ENCODE measurements around the gene TNFRSF17.
"Not testable (repeated sequence)": the region's sequence is repeated elsewhere in the genome, so short reads cannot be mapped to it uniquely, and the experiment has no call there.

The TNFRSF17 gene

DNA sequence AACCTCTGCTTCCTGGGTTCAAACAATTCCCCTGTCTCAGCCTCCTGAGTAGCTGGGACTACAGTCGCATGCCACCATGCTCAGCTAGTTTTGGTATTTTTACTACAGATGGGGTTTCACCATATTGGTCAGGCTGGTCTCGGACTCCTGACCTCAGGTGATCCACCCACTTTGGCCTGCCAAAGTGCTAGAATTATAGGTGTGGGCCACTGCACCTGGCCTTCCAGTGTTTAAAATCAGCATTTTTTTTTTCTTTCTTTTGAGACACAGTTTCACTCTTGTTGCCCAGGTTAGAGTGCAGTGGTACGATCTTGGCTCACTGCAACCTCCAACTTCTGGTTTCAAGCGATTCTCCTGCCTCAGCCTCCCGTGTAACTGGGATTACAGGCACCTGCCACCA is 5.3 kb downstream of the TNFRSF17 start:
- DNase-seq (ENCODE audit: low read depth, low spot score) = not testable (repeated sequence)

- no peak for DNase-seq (ENCODE audit: low read depth, low spot score)
These were observed 7.1 kb downstream of the TNFRSF17 start for GRCh38 chr16:11972128-11972527.

GRCh38 chr16:11973070-11973469 is 8.1 kb downstream of the TNFRSF17 start:
- DNase-seq (ENCODE audit: low read depth, low spot score) = no peak

DNA sequence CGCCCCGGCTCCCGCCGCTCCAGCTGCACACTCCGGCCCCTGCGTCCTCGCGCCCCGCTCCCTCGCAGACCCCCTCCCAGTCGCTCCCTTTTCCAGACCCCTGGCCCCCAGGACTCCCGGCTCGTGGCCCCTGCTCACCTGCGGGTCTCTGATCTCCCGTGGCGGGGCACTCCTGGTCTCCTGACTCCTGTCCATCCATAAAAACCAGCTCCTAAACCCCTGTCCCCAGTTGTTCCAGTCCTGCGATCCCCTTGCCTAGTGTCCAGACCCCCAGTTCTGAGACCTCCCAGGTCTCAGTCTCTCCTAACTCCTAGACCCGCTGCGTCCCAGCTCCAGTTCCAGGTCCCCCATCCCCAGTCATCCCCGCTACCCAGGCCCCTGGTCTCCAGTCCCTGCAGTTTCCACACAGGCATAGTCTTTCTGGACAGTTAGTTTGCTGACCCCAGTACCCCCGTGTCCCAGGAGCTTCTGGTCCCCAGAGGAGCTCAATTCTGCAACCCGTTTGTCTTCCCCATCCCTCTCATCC is 11.9 kb downstream of the TNFRSF17 start:
- DNase-seq (ENCODE audit: low read depth, low spot score) = peak; percentile 27

GRCh38 chr16:11977376-11978041 is 12.5 kb downstream of the TNFRSF17 start:
- peak; percentile 51 for DNase-seq (ENCODE audit: low read depth, low spot score)

GRCh38 chr16:11978080-11978479 is 13.1 kb downstream of the TNFRSF17 start:
- no peak for DNase-seq (ENCODE audit: low read depth, low spot score)

DNA sequence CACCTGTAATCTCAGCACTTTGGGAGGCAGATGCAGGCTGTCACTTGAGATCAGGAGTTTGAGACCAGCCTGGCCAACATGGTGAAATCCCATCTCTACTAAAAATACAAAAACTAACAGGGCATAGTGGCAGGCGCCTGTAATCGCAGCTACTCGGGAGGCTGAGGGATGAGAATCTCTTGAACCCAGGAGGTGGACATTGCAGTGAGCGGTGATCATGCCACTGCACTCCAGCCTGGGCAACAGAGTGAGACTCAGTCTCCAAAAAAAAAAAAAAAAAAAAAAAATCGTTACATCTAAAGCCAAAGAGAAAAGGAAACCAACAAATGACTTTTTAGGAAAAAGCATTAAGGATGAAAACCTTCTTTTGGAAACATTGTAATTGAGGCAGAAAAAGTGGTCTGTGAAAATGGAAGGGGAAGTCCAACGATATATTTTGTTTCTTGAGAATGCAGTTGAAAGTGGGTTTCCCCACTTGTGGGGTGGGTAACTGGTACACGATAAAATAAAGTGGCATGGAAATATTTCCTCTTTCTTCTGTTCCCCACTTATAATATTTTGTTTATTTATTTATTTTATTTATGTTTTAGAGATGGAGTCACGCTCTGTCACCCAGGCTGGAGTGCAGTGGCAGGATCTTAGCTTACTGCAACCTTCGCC is 14.1 kb downstream of the TNFRSF17 start:
- no peak for DNase-seq (ENCODE audit: low read depth, low spot score)

GRCh38 chr16:11980136-11980844 is 15.3 kb downstream of the TNFRSF17 start:
- no peak for DNase-seq (ENCODE audit: low read depth, low spot score)

DNA sequence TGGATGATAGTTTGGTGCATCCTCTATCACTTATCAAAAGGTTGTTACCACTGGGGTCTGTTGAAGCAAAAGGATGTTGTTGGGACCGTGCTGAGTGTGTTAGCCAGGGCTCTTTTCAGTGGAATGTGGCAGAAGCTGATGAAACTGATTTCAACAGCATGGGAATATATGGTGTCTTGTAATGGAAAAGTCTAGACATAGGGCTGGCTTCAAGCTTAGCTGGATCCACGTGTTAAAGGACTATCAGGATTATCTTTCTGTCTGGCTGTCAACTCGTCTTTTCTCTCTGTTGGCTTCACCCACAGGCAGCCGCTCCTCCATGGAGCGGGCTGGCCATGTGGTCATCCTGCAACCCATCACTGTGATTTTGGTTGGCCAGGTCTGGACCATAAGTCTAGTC is 20.2 kb downstream of the TNFRSF17 start:
- DNase-seq (ENCODE audit: low read depth, low spot score) = no peak

DNA sequence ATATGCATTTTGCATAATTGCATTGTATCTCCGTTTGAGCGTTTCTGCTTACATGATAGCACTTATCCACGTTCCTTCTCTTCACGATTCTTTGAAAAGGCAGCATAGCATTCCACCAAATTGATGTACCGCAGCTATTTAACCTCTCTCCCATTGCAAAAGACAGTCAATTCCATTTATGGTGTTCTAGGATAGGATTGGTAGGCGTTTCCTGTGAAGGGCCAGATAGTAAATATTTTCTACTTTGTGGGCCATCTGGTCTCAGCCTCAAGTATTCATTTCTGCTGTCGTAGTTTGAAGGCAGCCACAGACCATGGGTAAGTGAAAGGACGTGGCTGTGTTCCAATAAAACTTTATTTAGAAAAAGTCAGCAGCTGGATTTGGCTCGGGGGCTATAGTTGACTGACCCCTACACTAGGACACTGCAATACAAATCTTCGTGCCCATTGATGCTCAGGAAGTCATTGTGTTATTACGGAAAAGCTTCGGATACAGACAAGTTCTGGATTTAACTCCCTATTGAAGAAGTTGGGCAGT is 21.6 kb downstream of the TNFRSF17 start:
- DNase-seq (ENCODE audit: low read depth, low spot score) = peak; percentile 20

GRCh38 chr16:11988258-11988978 is 23.4 kb downstream of the TNFRSF17 start:
- DNase-seq (ENCODE audit: low read depth, low spot score) = no peak

DNA sequence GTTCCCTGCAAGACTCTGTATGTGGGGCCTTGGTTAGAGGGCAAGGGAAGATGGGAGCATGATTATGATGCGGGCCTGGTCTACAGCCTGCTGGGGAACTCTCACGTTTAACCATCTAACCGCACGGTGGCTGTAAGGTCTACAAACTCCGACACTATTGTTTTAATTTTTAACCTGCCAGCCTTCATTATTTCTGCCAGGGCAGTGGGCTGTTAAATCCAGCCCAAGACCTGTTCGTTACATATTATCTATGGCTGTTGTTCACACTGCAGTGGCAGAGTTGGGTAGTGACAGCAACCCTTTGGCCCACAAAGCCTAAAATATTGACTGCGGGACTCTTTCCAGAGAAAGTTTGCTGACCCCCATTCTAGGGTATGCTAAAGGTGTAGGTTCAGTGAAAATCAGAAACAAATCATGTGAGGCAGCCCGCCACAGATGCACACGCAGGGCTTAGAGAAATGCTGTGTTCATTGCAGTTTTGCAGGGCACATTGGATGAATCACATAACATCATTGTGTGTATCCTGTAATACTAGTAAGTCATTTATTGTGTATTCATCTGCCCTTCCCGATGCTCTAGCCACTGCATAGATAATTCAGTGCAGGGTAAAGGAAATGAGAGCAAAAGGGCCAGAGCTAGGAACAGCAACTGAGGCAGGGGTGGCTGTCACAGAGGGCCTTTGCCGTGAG is 25.8 kb downstream of the TNFRSF17 start:
- no peak for DNase-seq (ENCODE audit: low read depth, low spot score)

- no peak for DNase-seq (ENCODE audit: low read depth, low spot score)
These were observed 27.1 kb downstream of the TNFRSF17 start for GRCh38 chr16:11992008-11992584.

DNA sequence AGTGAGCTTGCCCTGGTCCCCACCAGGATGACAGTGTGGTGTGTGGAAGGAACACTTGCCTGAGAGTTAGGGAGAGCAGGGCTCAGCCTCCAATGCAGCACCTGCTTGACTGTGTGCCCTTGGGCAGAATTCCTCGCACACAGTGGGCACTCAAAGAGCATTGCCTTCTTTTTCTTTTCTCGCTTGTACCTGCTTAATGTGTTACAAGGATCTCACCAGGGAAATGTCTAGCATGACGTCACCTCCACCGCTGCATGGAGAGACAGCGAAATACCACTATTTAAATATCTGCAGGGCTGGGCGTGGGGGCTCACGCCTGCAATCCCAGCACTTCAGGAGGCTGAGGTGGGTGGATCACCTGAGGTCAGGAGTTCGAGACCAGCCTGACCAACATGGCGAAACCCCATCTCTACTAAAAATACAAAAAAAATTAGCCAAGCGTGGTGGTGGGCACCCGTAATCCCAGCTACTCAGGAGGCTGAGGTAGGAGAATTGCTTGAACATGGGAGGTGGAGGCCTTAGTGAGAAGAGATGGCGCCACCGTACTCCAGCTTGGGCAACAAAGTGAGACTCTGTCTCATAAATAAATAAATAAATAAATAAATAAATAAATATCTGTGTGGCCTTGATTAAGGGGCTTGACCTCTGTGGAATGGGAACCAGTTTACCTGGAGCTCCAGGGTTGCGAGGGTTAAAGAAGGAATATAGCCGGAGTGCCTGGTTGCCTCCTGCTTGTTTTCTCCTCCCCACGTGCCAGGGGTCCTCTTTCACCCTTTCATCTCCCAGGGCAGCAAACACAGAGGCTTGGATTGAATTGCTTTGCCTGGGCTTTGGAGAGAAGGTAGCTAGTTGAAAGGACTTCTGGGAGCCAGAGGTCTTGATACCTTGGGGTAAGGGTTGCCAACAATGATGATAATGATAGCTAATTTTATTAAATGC is 27.8 kb downstream of the TNFRSF17 start:
- no peak for DNase-seq (ENCODE audit: low read depth, low spot score)

GRCh38 chr16:11994143-11995119 is 29.4 kb downstream of the TNFRSF17 start:
- DNase-seq (ENCODE audit: low read depth, low spot score) = peak; percentile 29

DNA sequence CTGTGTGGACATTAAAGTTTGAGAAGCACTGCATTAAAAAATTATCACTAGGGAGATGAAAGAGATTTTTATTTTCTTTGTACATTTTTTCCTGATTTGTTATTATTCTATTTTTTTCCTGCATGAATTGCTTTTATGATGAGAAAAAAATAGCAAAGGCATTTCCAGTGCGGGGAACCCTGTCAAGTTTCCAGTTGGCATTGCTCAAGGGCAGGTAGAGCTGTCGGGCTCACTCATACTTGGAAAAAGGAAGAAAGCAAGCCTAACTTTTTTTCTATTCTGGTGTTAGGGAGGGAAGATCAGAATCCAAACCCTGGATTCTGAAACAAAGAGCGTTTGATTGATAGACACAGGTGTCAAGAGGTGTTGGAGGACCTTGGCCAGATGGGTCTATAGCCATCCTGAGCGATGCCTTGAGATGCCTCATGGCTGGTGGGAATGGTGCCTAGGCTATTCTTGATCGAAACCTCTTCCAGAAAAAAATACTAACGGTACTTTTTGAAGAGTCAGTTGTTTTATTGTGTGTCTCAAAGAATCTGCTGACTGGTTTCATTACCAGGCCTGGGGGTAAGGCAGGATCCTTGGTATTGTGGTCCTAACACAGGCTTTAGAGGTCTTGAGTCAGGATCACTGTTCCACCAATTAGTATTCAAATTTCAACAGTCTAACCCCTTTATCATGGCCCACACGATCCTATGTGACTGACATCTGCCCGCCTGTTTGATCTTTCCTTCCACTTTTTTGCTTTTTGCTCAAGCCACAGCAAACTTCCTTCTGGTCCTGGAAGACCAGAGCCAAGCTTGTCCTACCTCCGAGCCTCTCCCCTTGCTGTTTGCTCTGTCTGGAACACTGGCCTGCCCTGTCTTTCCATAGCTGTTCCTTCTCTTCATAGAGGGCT is 31.7 kb downstream of the TNFRSF17 start:
- no peak for DNase-seq (ENCODE audit: low read depth, low spot score)

DNA sequence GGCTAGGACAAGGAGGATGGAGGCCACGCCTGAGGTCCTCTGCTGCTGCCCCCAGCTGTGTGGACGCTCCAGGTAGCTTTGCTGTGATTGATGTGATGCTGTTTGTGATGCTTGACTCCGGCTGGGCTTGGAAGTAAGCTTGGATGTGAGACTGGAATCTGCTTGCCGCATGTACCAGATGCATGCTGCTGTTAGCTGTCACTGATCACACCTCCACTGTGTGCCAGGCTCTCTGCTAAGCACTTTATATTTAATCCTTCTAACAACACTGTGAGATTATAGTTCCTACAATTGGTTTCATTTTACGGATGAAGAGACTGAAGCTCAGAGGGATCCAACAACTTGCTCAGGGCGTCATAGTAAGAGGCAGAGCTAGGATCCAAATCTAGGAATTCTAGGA is 35.0 kb downstream of the TNFRSF17 start:
- no peak for DNase-seq (ENCODE audit: low read depth, low spot score)

Data from astrocyte of the hippocampus (primary cell).